Colonic mucosa (tissue), 4 donors: ENCODE data around the gene DBF4B. TPM values are rescaled to one million over a fixed set of nuclear protein-coding genes. Genes with fewer than 3 reads are reported as not detected.

ENCODE experiments used
- DNase-seq: peaks from one replicate; pipeline ENCODE4 v3.0.0-alpha.2; 2020
- H3K27ac ChIP-seq: fragments of 200-600 bp; one replicate; pipeline ENCODE4 v1.8.0; 2021
- H3K27me3 ChIP-seq: fragments of 200-600 bp; one replicate; pipeline ENCODE4 v1.8.0; 2021
- H3K36me3 ChIP-seq: fragments of 200-600 bp; one replicate; pipeline ENCODE4 v1.8.0; 2021
- H3K4me1 ChIP-seq: fragments of 200-600 bp; one replicate; pipeline ENCODE4 v1.8.0; 2021; ENCODE audit warnings: mild to moderate bottlenecking
- H3K4me3 ChIP-seq: fragments of 200-600 bp; one replicate; pipeline ENCODE4 v1.8.0; 2021
- H3K9ac ChIP-seq, 2 donors: one replicate each; pipeline ENCODE4 v1.7.0; 2013; ENCODE audit warnings: control low read depth in 2 of 2, low read depth in 2 of 2, low read length in 2 of 2
- H3K9me3 ChIP-seq: fragments of 200-600 bp; one replicate; pipeline ENCODE4 v1.8.0; 2021
- intact Hi-C: fragments of 100-400 bp; cut with DNase I; formaldehyde crosslinking; loops from one replicate; pipeline ENCODE4 v1.14.1; 2022
- total RNA-seq, 2 donors: library from RNA; stranded (reverse); fragmentation: NEBNext Ultra II Directional in 1 of 2; extraction: Animal tissue kit (Norgen Biotek cat#: 25700) in 1 of 2; gene quantifications; one replicate each; pipeline ENCODE4 v1.2.1, GENCODE V29; 2021
- TF ChIP-seq, protein P1 (sequence below): fragments of 200-600 bp; IDR thresholded peaks from one replicate; pipeline ENCODE4 v1.8.0; 2022; ENCODE audit warnings: antibody characterized with exemption, mild to moderate bottlenecking
- donor health status: healthy.
- donor health status: DM: no; HTN: no; CAD: no.
- donor health status: DM: no; HTN: no; CAD: no.

Gene DBF4B
- total RNA-seq, 2 donors from 2014 or later: 5.6 to 14.4 TPM

GRCh38 chr17:44760474-44761308 lies 52.2 kb downstream of the DBF4B start:
- Histone ChIP-seq H3K4me3 (no peak overlapping the region), H3K4me1 (peaks cover 5% of the 10 kb centered on the region), H3K9me3 (no peaks in the 10 kb centered on the region), H3K27me3 (peaks cover 23% of the 10 kb centered on the region), H3K27ac (no peak overlapping the region), H3K36me3 (no peaks in the 10 kb centered on the region), H3K9ac (no peak overlapping the region)
- TF ChIP-seq, protein P1, sequence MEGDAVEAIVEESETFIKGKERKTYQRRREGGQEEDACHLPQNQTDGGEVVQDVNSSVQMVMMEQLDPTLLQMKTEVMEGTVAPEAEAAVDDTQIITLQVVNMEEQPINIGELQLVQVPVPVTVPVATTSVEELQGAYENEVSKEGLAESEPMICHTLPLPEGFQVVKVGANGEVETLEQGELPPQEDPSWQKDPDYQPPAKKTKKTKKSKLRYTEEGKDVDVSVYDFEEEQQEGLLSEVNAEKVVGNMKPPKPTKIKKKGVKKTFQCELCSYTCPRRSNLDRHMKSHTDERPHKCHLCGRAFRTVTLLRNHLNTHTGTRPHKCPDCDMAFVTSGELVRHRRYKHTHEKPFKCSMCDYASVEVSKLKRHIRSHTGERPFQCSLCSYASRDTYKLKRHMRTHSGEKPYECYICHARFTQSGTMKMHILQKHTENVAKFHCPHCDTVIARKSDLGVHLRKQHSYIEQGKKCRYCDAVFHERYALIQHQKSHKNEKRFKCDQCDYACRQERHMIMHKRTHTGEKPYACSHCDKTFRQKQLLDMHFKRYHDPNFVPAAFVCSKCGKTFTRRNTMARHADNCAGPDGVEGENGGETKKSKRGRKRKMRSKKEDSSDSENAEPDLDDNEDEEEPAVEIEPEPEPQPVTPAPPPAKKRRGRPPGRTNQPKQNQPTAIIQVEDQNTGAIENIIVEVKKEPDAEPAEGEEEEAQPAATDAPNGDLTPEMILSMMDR: no peak
- intact Hi-C loops: no loop called here
- no peak for DNase-seq

GRCh38 chr17:44761932-44762810 lies 53.7 kb downstream of the DBF4B start:
- DNase-seq: no peak

GRCh38 chr17:44763170-44763569 lies 54.7 kb downstream of the DBF4B start:
- TF ChIP-seq, protein P1: no peak
- intact Hi-C loops: no loop called here
- Histone ChIP-seq H3K9ac (no peak overlapping the region), H3K4me1 (peaks cover 5% of the 10 kb centered on the region), H3K27ac (no peak overlapping the region), H3K36me3 (no peaks in the 10 kb centered on the region), H3K27me3 (peaks cover 20% of the 10 kb centered on the region), H3K9me3 (no peaks in the 10 kb centered on the region), H3K4me3 (no peak overlapping the region)
- DNase-seq: no peak

More at GRCh38 chr17:44761932-44762810, 53.7 kb downstream of the DBF4B start:
- TF ChIP-seq, protein P1: no peak
- H3K4me1 ChIP-seq: peaks cover 5% of the 10 kb centered on the region
- H3K4me3 ChIP-seq: no peak overlapping the region
- H3K9ac ChIP-seq: no peak overlapping the region
- H3K27ac ChIP-seq: no peak overlapping the region
- intact Hi-C loops: no loop called here
- H3K27me3 ChIP-seq: peaks cover 23% of the 10 kb centered on the region
- H3K9me3 ChIP-seq: no peaks in the 10 kb centered on the region
- H3K36me3 ChIP-seq: no peaks in the 10 kb centered on the region

GRCh38 chr17:44765965-44766364 lies 57.5 kb downstream of the DBF4B start:
- no peak overlapping the region for H3K9ac ChIP-seq
- no peaks in the 10 kb centered on the region for H3K4me1 ChIP-seq
- no peaks in the 10 kb centered on the region for H3K9me3 ChIP-seq
- no peaks in the 10 kb centered on the region for H3K36me3 ChIP-seq
- H3K27me3 ChIP-seq: no peaks in the 10 kb centered on the region
- intact Hi-C loops: no loop called here
- TF ChIP-seq, protein P1: no peak
- no peak overlapping the region for H3K27ac ChIP-seq
- H3K4me3 ChIP-seq: no peak overlapping the region
- no peak for DNase-seq

DNA sequence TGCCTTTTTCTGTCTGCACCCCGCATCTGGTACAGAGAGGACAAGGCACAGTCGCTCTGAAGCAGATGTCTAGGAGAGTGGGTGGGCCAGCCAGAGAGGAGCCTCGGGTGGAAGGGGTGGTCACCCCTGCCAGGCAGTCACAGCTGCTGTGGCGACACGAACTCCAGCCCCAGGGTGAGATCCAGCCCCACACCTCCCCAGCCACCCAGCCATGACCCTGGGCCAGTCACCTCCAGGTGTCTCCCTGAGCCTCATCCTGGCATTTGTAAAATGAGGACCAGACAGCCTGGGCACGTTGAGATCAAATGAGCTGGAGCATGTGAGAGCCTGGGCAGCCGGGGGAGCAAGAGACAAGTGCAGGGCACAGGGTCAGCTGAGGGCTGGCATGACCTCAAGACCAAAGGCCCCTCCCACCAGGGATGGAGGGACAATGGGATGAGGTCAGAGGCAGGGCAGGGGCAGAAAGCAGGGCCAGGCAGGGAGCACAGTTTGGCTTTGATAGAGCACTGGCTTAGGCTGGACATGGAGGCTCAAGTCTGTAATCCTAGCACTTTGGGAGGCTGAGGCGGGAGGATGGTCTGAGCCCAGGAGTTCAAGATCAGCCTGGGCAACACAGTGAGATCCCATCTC lies 58.1 kb downstream of the DBF4B start:
- H3K4me1 ChIP-seq: no peaks in the 10 kb centered on the region
- no peaks in the 10 kb centered on the region for H3K36me3 ChIP-seq
- H3K9ac ChIP-seq: no peak overlapping the region
- H3K27me3 ChIP-seq: no peaks in the 10 kb centered on the region
- no peak overlapping the region for H3K27ac ChIP-seq
- DNase-seq: no peak
- no peak overlapping the region for H3K4me3 ChIP-seq
- intact Hi-C loops: no loop called here
- H3K9me3 ChIP-seq: no peaks in the 10 kb centered on the region
- TF ChIP-seq, protein P1: no peak
